MCF 10A (cell line): ENCODE results near the gene MSLN. TPM values are rescaled to one million over a fixed set of nuclear protein-coding genes. Genes with fewer than 3 reads are reported as not detected.

ENCODE experiments used
- BruUV-seq: library from RNA; stranded (reverse); fragments of 400-500 nt; replicated peaks from 2 replicates; lab custom pipeline; 2021; lab: Mats Ljungman, UMichigan
- CTCF ChIA-PET: fragments of 300-600 bp; sonication (Branson Sonifier 250); formaldehyde crosslinking; extraction: SDS; loops from one replicate; lab custom pipeline; 2021; ENCODE audit warnings: antibody characterized with exemption, inconsistent platforms; lab: Yijun Ruan, JAX
- POLR2A ChIA-PET: fragments of 300-600, 350-650 bp; sonication (Branson Sonifier 250); formaldehyde crosslinking; extraction: SDS; loops from one replicate; lab custom pipeline; 2020; ENCODE audit warnings: antibody characterized with exemption, inconsistent platforms; lab: Yijun Ruan, JAX
- DNase-seq: peaks from one replicate; pipeline ENCODE4 v3.0.0-alpha.2; 2018; ENCODE audit not compliant: unreplicated experiment
- H3K27ac Mint-ChIP-seq: one replicate; pipeline ENCODE4 v1.8.0; 2022; ENCODE audit warnings: mild to moderate bottlenecking, low read depth, mixed read lengths; ENCODE audit not compliant: unreplicated experiment
- H3K27me3 Mint-ChIP-seq: one replicate; pipeline ENCODE4 v1.8.0; 2022; ENCODE audit warnings: mixed read lengths; ENCODE audit not compliant: insufficient read depth, unreplicated experiment
- H3K36me3 Mint-ChIP-seq: one replicate; pipeline ENCODE4 v1.8.0; 2022; ENCODE audit warnings: mild to moderate bottlenecking, moderate library complexity, mixed read lengths; ENCODE audit not compliant: insufficient read depth, unreplicated experiment
- H3K4me1 Mint-ChIP-seq: one replicate; pipeline ENCODE4 v1.8.0; 2022; ENCODE audit warnings: mixed read lengths; ENCODE audit not compliant: insufficient read depth, unreplicated experiment
- H3K4me3 Mint-ChIP-seq: one replicate; pipeline ENCODE4 v1.8.0; 2022; ENCODE audit warnings: mild to moderate bottlenecking, moderate library complexity, mixed read lengths; ENCODE audit not compliant: unreplicated experiment
- H3K9me3 Mint-ChIP-seq: one replicate; pipeline ENCODE4 v1.8.0; 2022; ENCODE audit warnings: mixed read lengths; ENCODE audit not compliant: unreplicated experiment
- CTCF ChIP-seq: fragments of 200-600 bp; IDR thresholded peaks from one replicate; pipeline ENCODE4 v1.8.0; 2022; ENCODE audit warnings: antibody characterized with exemption, mild to moderate bottlenecking; ENCODE audit not compliant: unreplicated experiment
- intact Hi-C: fragments of 100-400 bp; cut with micrococcal nuclease; formaldehyde crosslinking; loops from 2 replicates; pipeline ENCODE4 v1.14.1; 2022
- total RNA-seq: library from RNA; stranded (reverse); gene quantifications from 2 replicates; pipeline ENCODE4 v1.2.3, GENCODE V29; 2022

The MSLN gene
- total RNA-seq, 1 experiment from 2014 or later = 25.2 TPM

GRCh38 chr16:804193-805048 lies 43.9 kb downstream of the MSLN start:
- ChIA-PET CTCF (interaction anchor here (0.9 kb wide), 2 partner anchors 252 to 299 kb away, joined by 3 to 4 read pairs; no protein-coding TSS in a partner anchor), POLR2A (interaction anchor here (0.6 to 1.3 kb wide), 3 partner anchors 55 to 247 kb away, joined by 3 to 4 read pairs (median 3); partner anchors contain the start of gene ANTKMT)
- Mint-ChIP-seq H3K9me3 (no peaks in the 10 kb centered on the region), H3K27me3 (peaks cover 15% of the 10 kb centered on the region), H3K4me3 (no peak overlapping the region), H3K4me1 (no peaks in the 10 kb centered on the region), H3K27ac (no peak overlapping the region), H3K36me3 (peaks cover 11% of the 10 kb centered on the region)
- intact Hi-C loops = no loop called here
- no peak for DNase-seq
- TF ChIP-seq CTCF = no peak
- BruUV-seq = no TSS peak

GRCh38 chr16:805474-805873 lies 44.9 kb downstream of the MSLN start:
- Mint-ChIP-seq H3K27me3 (peaks cover 19% of the 10 kb centered on the region), H3K9me3 (no peaks in the 10 kb centered on the region), H3K27ac (no peak overlapping the region)

GRCh38 chr16:807347-808084 lies 47.0 kb downstream of the MSLN start:
- ChIA-PET CTCF (interaction anchor here (0.7 kb wide), 1 partner anchor 102 kb away, joined by 4 read pairs; no protein-coding TSS in a partner anchor), POLR2A (interaction anchor here (0.6 kb wide), 1 partner anchor 10 kb away, joined by 3 read pairs; no protein-coding TSS in a partner anchor)
- TSS peak; percentile 75 for BruUV-seq
- H3K9me3 Mint-ChIP-seq = no peaks in the 10 kb centered on the region
- peak; percentile 74 for DNase-seq
- peak overlapping the region; percentile 91 for H3K4me3 Mint-ChIP-seq
- intact Hi-C loops = no loop called here
- peak overlapping the region; percentile 66 for H3K27ac Mint-ChIP-seq
- no peak for TF ChIP-seq CTCF
- peaks cover 11% of the 10 kb centered on the region for H3K36me3 Mint-ChIP-seq
- H3K27me3 Mint-ChIP-seq = peaks cover 28% of the 10 kb centered on the region
- no peaks in the 10 kb centered on the region for H3K4me1 Mint-ChIP-seq

More at GRCh38 chr16:805474-805873, 44.9 kb downstream of the MSLN start:
- TF ChIP-seq CTCF = no peak
- BruUV-seq = no TSS peak
- intact Hi-C loops = no loop called here
- no peaks in the 10 kb centered on the region for H3K4me1 Mint-ChIP-seq
- DNase-seq = no peak
- ChIA-PET CTCF (no interaction called here), POLR2A (no interaction called here)
- peaks cover 11% of the 10 kb centered on the region for H3K36me3 Mint-ChIP-seq
- no peak overlapping the region for H3K4me3 Mint-ChIP-seq

GRCh38 chr16:808085-808386 lies 47.5 kb downstream of the MSLN start:
- BruUV-seq = no TSS peak
- peaks cover 33% of the 10 kb centered on the region for H3K27me3 Mint-ChIP-seq
- peak overlapping the region; percentile 91 for H3K4me3 Mint-ChIP-seq
- ChIA-PET POLR2A (interaction anchor here (0.6 kb wide), 1 partner anchor 11 kb away, joined by 3 read pairs; no protein-coding TSS in a partner anchor), CTCF (no interaction called here)
- DNase-seq = no peak
- TF ChIP-seq CTCF = no peak
- no peaks in the 10 kb centered on the region for H3K4me1 Mint-ChIP-seq
- intact Hi-C loops = no loop called here
- no peaks in the 10 kb centered on the region for H3K9me3 Mint-ChIP-seq
- H3K36me3 Mint-ChIP-seq = peaks cover 11% of the 10 kb centered on the region
- H3K27ac Mint-ChIP-seq = peak overlapping the region; percentile 66
